ENCODE measurements around the gene RPA1. TPM values are rescaled to one million over a fixed set of nuclear protein-coding genes. Genes with fewer than 3 reads are reported as not detected.

Gene RPA1
- total and polyA plus RNA-seq, 9 of the 15 experiments (the other 6 are each of a cell fraction or from before 2014, with no cell fraction given) = 25.2 to 125 (median 47.4) TPM

- H3K36me3 ChIP-seq (ENCODE audit: control insufficient read depth, insufficient read depth, low read length) = peaks cover 55% of the 10 kb centered on the region; the same call in 2 of the 3 replicates
- H3K79me2 ChIP-seq (ENCODE audit: control insufficient read depth, insufficient read depth, low read length) = no peaks in the 10 kb centered on the region
- H3K27me3 ChIP-seq (ENCODE audit: control insufficient read depth in 2 of 2, insufficient read depth in 2 of 2, low read length in 2 of 2) = no peaks in the 10 kb centered on the region
- intact Hi-C loops (cut with micrococcal nuclease) (no loop called here), in situ Hi-C loops (cut with MboI) (no loop called here)
- no peaks in the 10 kb centered on the region for H4K20me1 ChIP-seq (replicated peaks; ENCODE audit: control insufficient read depth, insufficient read depth, low read length)
- no peak overlapping the region for H3K4me2 ChIP-seq (ENCODE audit: insufficient read depth, low read length)
- ChIA-PET CTCF (ENCODE audit: low intra/inter-chr PET ratio) (no interaction called here), POLR2A (no interaction called here)
- H3K9me1 ChIP-seq (ENCODE audit: control insufficient read depth, insufficient read depth, low read length) = no peaks in the 10 kb centered on the region
- no peak for TF ChIP-seq ZNF780A (CRISPR knock-in tag; IDR thresholded peaks at IDR 0.05)
- TF ChIP-seq PATZ1 (CRISPR knock-in tag; IDR thresholded peaks at IDR 0.05; ENCODE audit: borderline replicate concordance) = no peak
- no peak for TF ChIP-seq C11orf30 (IDR thresholded peaks at IDR 0.05; ENCODE audit: low read depth)
- TF ChIP-seq ZBED1 (IDR thresholded peaks at IDR 0.05) = no peak
- no peak for TF ChIP-seq DPF2 (IDR thresholded peaks at IDR 0.05)
- no peak for TF ChIP-seq ZFP30 (CRISPR knock-in tag; IDR thresholded peaks at IDR 0.05; ENCODE audit: borderline replicate concordance)
- TF ChIP-seq HNRNPH1 (optimal IDR thresholded peaks at IDR 0.05; ENCODE audit: low read depth, low read length) = no peak
- no peak for TF ChIP-seq TRIM24 (IDR thresholded peaks at IDR 0.05)
- no peak for TF ChIP-seq ZNF354B (CRISPR knock-in tag; IDR thresholded peaks at IDR 0.05)
- TF ChIP-seq POLR2AphosphoS5 (IDR thresholded peaks at IDR 0.05; ENCODE audit: control insufficient read depth, insufficient read depth, low read depth, low read length) = no peak
- TF ChIP-seq TEAD4 (IDR thresholded peaks at IDR 0.05; ENCODE audit: low read length) = no peak
- TF ChIP-seq TEAD4 (CRISPR knock-in tag; IDR thresholded peaks at IDR 0.05; ENCODE audit: borderline replicate concordance) = no peak
- TF ChIP-seq FUS (optimal IDR thresholded peaks at IDR 0.05; ENCODE audit: low read depth, low read length) = no peak
- no peak overlapping the region for H3K27ac ChIP-seq (ENCODE audit: extremely low read depth, low read depth, low read length)
- no peak for DNase-seq (ENCODE audit: extremely low read depth in 1 of 4, low spot score in 3 of 4)
- ATAC-seq = no peak
- 91% methylated on average over 17 of the region's 18 CpGs for WGBS (ENCODE audit: insufficient coverage, low coverage, missing lambda C conversion rate)
- FAIRE-seq = no peak
- no peak overlapping the region for H3K4me3 ChIP-seq
- no peaks in the 10 kb centered on the region for H3K9me3 ChIP-seq (replicated peaks; ENCODE audit: control insufficient read depth, insufficient read depth, low read depth, low read length)
- H3K4me1 ChIP-seq (replicated peaks in 1 of 2; ENCODE audit: control insufficient read depth in 2 of 2, insufficient read depth in 2 of 2, low read length in 2 of 2) = no peaks in the 10 kb centered on the region
- H2AFZ ChIP-seq (ENCODE audit: low read depth, low read length) = no peak overlapping the region
- H3K9ac ChIP-seq (ENCODE audit: insufficient read depth in 1 of 2, low read depth in 2 of 2, low read length in 2 of 2) = no peak overlapping the region
- TSS peak; percentile 76 for BruUV-seq (replicated peaks)
These were observed 67.4 kb downstream of the RPA1 start for GRCh38 chr17:1897105-1897656.
